MM.1S (cell line): ENCODE data around the gene RNF34.
"Not testable (repeated sequence)": the region's sequence is repeated elsewhere in the genome, so short reads cannot be mapped to it uniquely, and the experiment has no call there.

Source experiments
- CTCF ChIP-seq: fragments of 300-600 bp; sonication (generic); IDR thresholded peaks from 2 replicates; pipeline ENCODE4 v1.5.1; 2016; ENCODE audit warnings: antibody characterized with exemption, low read length, mixed read lengths
- EZH2 ChIP-seq: fragments of 300-600 bp; sonication (generic); optimal IDR thresholded peaks from 2 replicates; pipeline ENCODE3; 2017; ENCODE audit warnings: low read depth, mild to moderate bottlenecking, antibody characterized with exemption, low read length, mixed read lengths
- EZH2phosphoT487 ChIP-seq: fragments of 300-600 bp; sonication (generic); IDR thresholded peaks from 2 replicates; pipeline ENCODE4 v1.6.1; 2018; ENCODE audit warnings: antibody characterized with exemption, low read length

- not testable (repeated sequence) for TF ChIP-seq CTCF, EZH2, EZH2phosphoT487
Observed at GRCh38 chr12:121374336-121374735, 25.6 kb upstream of the RNF34 start.
